Tibial nerve (tissue), 4 donors: ENCODE measurements around the gene FAM227A.

Experiments
- CTCF ChIP-seq, 5 experiments: fragments of 200-600 bp in 3 of 5; fragments of 450-650 bp in 2 of 5; sonication (generic) in 3 of 5; IDR thresholded peaks; one replicate each; pipeline ENCODE4 v1.5.1; 2016 to 2019; ENCODE audit warnings: antibody characterized with exemption in 5 of 5, mild to moderate bottlenecking in 3 of 5, moderate library complexity in 2 of 5
- EP300 ChIP-seq, 2 donors: sonication (generic); formaldehyde crosslinking; IDR thresholded peaks; one replicate each; pipeline ENCODE4 v1.6.1; 2017; ENCODE audit warnings: antibody characterized with exemption in 2 of 2, mild to moderate bottlenecking in 1 of 2
- POLR2A ChIP-seq, 2 donors: fragments of 450-650 bp; IDR thresholded peaks; one replicate each; pipeline ENCODE4 v1.6.1; 2017; ENCODE audit warnings: antibody characterized with exemption in 2 of 2, mild to moderate bottlenecking in 2 of 2, moderate library complexity in 2 of 2

- TF ChIP-seq CTCF (IDR thresholded peaks at IDR 0.05) (peak in 4 of 5 experiments; percentile 5 to 44 (median 19)), EP300 (IDR thresholded peaks at IDR 0.05) (peak; percentile 90 to 92), POLR2A (IDR thresholded peaks at IDR 0.05) (peak; percentile 83 to 97)
Observed at GRCh38 chr22:38705235-38706100, 49.3 kb upstream of the FAM227A start, which contains the start of gene GTPBP1.
